ENCODE results near the gene PHLDA2.

DNA sequence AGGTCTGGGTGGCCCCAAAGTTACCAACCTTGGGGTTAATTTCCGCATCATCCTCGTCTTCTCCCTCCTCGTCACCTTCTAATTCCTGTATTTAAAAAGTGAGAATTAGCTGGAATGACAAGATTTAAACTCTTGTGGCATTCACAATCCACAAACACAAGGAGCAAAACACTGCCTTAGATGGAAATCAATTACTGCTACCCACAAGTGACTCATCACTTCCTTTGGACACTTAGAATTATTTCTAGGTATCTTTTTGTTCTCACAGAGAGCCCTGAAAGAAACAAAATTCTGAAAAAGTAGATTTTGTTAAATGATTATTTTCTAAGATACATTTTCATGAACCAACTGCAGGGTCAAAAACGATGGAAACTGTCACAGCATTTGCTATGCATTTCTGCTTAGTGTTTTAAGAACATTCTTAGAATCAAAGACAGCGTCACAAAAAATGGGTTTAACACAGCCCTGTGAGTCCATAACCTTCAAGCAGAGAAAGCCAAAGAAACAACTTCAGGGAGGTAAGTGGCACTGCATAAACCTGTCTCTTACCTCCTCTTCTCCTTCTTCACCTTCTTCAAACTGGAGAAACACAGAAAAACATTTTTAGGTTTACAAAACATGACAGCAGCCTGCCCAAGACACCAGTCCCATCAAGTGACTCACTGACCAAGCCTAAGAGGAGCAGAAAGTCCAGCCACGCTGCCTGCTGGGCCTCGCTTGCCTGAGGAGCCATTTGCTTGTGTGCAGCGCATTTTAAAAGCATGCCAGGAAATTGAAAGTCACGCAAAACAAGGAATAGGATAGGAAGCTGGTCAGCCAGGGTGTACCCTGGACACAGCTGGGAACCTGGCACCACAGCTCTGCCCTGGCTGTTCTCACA, 22.3 kb upstream of the PHLDA2 start:
- no peak for TF ChIP-seq FOXP2 (optimal IDR thresholded peaks at IDR 0.05; ENCODE audit: borderline replicate concordance, extremely low read depth, extremely low read length, insufficient read depth)
- TF ChIP-seq, protein P1, sequence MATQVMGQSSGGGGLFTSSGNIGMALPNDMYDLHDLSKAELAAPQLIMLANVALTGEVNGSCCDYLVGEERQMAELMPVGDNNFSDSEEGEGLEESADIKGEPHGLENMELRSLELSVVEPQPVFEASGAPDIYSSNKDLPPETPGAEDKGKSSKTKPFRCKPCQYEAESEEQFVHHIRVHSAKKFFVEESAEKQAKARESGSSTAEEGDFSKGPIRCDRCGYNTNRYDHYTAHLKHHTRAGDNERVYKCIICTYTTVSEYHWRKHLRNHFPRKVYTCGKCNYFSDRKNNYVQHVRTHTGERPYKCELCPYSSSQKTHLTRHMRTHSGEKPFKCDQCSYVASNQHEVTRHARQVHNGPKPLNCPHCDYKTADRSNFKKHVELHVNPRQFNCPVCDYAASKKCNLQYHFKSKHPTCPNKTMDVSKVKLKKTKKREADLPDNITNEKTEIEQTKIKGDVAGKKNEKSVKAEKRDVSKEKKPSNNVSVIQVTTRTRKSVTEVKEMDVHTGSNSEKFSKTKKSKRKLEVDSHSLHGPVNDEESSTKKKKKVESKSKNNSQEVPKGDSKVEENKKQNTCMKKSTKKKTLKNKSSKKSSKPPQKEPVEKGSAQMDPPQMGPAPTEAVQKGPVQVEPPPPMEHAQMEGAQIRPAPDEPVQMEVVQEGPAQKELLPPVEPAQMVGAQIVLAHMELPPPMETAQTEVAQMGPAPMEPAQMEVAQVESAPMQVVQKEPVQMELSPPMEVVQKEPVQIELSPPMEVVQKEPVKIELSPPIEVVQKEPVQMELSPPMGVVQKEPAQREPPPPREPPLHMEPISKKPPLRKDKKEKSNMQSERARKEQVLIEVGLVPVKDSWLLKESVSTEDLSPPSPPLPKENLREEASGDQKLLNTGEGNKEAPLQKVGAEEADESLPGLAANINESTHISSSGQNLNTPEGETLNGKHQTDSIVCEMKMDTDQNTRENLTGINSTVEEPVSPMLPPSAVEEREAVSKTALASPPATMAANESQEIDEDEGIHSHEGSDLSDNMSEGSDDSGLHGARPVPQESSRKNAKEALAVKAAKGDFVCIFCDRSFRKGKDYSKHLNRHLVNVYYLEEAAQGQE (IDR thresholded peaks at IDR 0.05; ENCODE audit: insufficient read depth in 1 of 2, low read depth in 2 of 2, low read length in 2 of 2): no peak

Data from PFSK-1 (cell line).